Pancreas (tissue), 10 donors: ENCODE results near the gene RGL1. TPM values are rescaled to one million over a fixed set of nuclear protein-coding genes. Genes with fewer than 3 reads are reported as not detected.

Experiments used
- ATAC-seq, 4 donors: fragments of 200-7000 bp; cut with Tn5 transposase; one replicate each; pipeline versions ENCODE4 v1.8.0 to v1.9.1; 2020; ENCODE audit warnings: mild to moderate bottlenecking in 4 of 4, moderate library complexity in 4 of 4
- DNase-seq, 6 donors: peaks; one replicate each; pipeline ENCODE4 v3.0.0-alpha.2; 2020
- FAIRE-seq: peaks from 2 replicates; lab custom pipeline; 2012; peaks lifted over from hg19 to GRCh38; lab: Jason Lieb, UNC
- H3K27ac ChIP-seq, 4 donors: fragments of 200-600 bp; sonication (generic); 1 replicate in 3 of 4; 2 replicates in 1 of 4; pipeline versions ENCODE4 v1.5.0 to v1.8.0; 2020
- H3K27me3 ChIP-seq, 4 donors: fragments of 200-600 bp; one replicate each; pipeline ENCODE4 v1.8.0; 2021
- H3K36me3 ChIP-seq, 3 donors: fragments of 200-600 bp; sonication (generic) in 1 of 3; one replicate each; pipeline versions ENCODE4 v1.5.0 to v1.8.0; 2020 to 2021
- H3K4me1 ChIP-seq, 3 donors: fragments of 200-600 bp; one replicate each; pipeline ENCODE4 v1.8.0; 2021
- H3K4me3 ChIP-seq, 4 donors: fragments of 200-600 bp; sonication (generic) in 2 of 4; one replicate each; pipeline versions ENCODE4 v1.5.0 to v1.8.0; 2020 to 2021
- H3K9me3 ChIP-seq, 4 donors: fragments of 200-600 bp; one replicate each; pipeline ENCODE4 v1.8.0; 2021
- WGBS, 2 donors: extraction: QIAGEN DNeasy Blood & Tissue Kit; methylation state at CpG; one replicate each; pipeline ENCODE4 v1.1.7; 2013; 5-methylcytosine and 5-hydroxymethylcytosine counted together
- intact Hi-C, 3 donors: fragments of 100-400 bp; cut with DNase I; formaldehyde crosslinking; loops; one replicate each; pipeline versions ENCODE4 v1.11.1 to v1.14.2; 2022
- polyA plus RNA-seq, 2 donors: library from polyadenylated mRNA; stranded (reverse); fragments of 200-250 nt; gene quantifications; one replicate each; pipeline ENCODE4 v1.2.3, GENCODE V29; 2013
- total RNA-seq, 6 donors: library from RNA; stranded (reverse); fragmentation: NEBNext Ultra II Directional in 4 of 6; extraction: Animal tissue kit (Norgen Biotek cat#: 25700) in 4 of 6; gene quantifications; one replicate each; pipeline versions ENCODE4 v1.2.1 to v1.2.4, GENCODE V29; 2021 to 2023
- TF ChIP-seq, protein P1 (sequence below), 4 donors: fragments of 200-600 bp; sonication (generic) in 3 of 4; IDR thresholded peaks; one replicate each; pipeline versions ENCODE4 v1.5.0 to v1.8.0; 2021; ENCODE audit warnings: antibody characterized with exemption in 4 of 4
- donor health status: healthy with polysubstance abuse.
- donor health status: DM: no; HTN: no; CAD: no; lungs with moderate emphysema.
- donor health status: DM: no; HTN: no; CAD: no.
- donor health status: control.
- donor health status: control.
- donor health status: Bipolar disorder and iron deficiency.
- donor health status: DM: yes; HTN: yes; CAD: no.
- donor health status: DM: no; HTN: no; CAD: no.
- donor health status: DM: no; HTN: no; CAD: no.
- donor health status: DM: yes; HTN: yes; CAD: no.

Gene RGL1
- total and polyA plus RNA-seq, 8 donors = 2.8 to 9.1 (median 5.0) TPM

DNA sequence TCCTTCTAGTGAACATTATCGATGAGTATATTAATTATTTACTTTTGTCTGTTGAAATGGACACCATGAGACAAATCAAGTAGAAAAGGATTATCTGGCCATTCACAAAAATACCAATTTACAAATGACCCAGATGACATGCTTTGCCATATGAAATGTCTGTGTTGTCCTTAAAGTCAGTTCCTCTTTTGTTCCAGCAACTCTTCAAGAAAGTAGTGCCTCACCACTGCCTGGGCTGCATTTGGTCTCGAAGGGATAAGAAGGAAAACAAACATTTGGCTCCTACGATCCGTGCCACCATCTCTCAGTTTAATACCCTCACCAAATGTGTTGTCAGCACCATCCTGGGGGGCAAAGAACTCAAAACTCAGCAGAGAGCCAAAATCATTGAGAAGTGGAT, 79.6 kb downstream of the RGL1 start:
- Histone ChIP-seq H3K4me1 (peaks cover 0 to 11% (median 4%) of the 10 kb centered on the region in 3 donors), H3K9me3 (no peaks in the 10 kb centered on the region), H3K4me3 (no peak overlapping the region), H3K27me3 (no peaks in the 10 kb centered on the region), H3K36me3 (no peaks in the 10 kb centered on the region), H3K27ac (no peak overlapping the region)
- DNase-seq = no peak
- 74 to 86% methylated on average over 4 of the region's 4 CpGs for WGBS, 2 donors
- TF ChIP-seq, protein P1, sequence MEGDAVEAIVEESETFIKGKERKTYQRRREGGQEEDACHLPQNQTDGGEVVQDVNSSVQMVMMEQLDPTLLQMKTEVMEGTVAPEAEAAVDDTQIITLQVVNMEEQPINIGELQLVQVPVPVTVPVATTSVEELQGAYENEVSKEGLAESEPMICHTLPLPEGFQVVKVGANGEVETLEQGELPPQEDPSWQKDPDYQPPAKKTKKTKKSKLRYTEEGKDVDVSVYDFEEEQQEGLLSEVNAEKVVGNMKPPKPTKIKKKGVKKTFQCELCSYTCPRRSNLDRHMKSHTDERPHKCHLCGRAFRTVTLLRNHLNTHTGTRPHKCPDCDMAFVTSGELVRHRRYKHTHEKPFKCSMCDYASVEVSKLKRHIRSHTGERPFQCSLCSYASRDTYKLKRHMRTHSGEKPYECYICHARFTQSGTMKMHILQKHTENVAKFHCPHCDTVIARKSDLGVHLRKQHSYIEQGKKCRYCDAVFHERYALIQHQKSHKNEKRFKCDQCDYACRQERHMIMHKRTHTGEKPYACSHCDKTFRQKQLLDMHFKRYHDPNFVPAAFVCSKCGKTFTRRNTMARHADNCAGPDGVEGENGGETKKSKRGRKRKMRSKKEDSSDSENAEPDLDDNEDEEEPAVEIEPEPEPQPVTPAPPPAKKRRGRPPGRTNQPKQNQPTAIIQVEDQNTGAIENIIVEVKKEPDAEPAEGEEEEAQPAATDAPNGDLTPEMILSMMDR (IDR thresholded peaks at IDR 0.05) = no peak
- intact Hi-C loops = no loop called here
- no peak for FAIRE-seq
- no peak for ATAC-seq

GRCh38 chr1:183885142-183885735, 80.3 kb downstream of the RGL1 start:
- Histone ChIP-seq H3K4me3 (no peak overlapping the region), H3K27me3 (no peaks in the 10 kb centered on the region), H3K27ac (no peak overlapping the region), H3K36me3 (no peaks in the 10 kb centered on the region), H3K4me1 (peaks cover 0 to 11% (median 4%) of the 10 kb centered on the region in 3 donors), H3K9me3 (no peaks in the 10 kb centered on the region)
- no peak for FAIRE-seq
- no peak for ATAC-seq
- 68 to 76% methylated on average over 1 of the region's 1 CpG for WGBS, 2 donors
- intact Hi-C loops = no loop called here
- TF ChIP-seq, protein P1 (IDR thresholded peaks at IDR 0.05) = no peak
- DNase-seq = no peak

DNA sequence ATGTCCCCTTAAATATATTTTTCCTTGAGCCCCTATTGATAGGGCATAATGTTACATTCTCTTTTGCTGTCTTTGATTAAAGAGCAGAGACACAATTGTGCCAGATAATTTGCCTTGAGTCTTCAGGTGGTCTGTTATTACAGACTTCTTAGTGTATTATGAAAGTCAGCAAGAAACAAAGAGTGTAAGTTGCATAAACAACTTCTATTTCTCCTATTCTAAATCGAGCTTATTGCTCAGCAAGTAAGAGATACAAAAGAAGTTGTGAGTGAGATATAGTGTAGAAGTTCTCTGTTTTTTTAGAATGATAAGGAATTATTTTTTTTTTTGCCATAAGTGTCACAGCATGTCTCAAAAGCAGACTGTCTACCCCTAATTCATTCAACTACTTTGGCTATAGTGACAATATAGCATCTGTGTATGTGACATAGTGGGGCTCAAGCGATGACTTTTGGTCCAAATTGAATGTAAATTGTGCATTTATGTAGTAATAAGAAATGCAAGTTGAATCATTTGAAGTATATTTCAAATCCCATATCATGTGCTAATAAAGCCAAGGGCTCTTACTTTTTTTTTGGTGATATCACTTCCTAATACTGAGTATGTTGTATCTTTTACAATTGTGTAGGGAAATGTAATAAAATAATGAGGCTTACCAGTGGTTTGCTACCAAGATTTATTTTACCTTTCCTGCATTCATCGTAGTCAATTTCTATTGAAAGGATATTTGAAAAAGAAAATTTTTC, 81.3 kb downstream of the RGL1 start:
- DNase-seq = no peak
- Histone ChIP-seq H3K36me3 (no peaks in the 10 kb centered on the region), H3K9me3 (no peaks in the 10 kb centered on the region), H3K27me3 (no peaks in the 10 kb centered on the region), H3K4me3 (no peak overlapping the region), H3K27ac (no peak overlapping the region), H3K4me1 (peaks cover 0 to 11% (median 4%) of the 10 kb centered on the region in 3 donors)
- 71 to 87% methylated on average over 3 of the region's 3 CpGs for WGBS, 2 donors
- FAIRE-seq = no peak
- intact Hi-C loops = no loop called here
- TF ChIP-seq, protein P1 (IDR thresholded peaks at IDR 0.05) = no peak
- no peak for ATAC-seq

DNA sequence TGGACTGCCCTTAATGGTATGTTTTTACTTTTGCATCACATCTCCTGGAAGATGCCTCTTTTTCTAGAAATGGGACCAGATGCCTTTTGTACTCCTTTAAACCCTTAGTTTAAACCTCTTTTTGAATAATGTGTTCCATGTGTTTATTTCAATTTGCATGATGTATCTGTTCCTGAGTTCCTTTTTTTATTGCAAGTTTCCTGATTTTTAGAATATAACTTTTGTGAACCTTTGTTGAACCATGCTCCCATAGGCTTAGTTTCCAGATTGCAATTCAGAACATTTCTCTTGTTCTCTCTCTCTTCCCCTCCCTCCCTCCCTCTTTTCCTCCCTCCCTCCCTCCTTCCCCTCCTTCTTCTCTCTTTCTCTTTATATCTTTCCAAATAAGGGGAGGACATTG, 81.9 kb downstream of the RGL1 start:
- H3K27me3 ChIP-seq = no peaks in the 10 kb centered on the region
- no peaks in the 10 kb centered on the region for H3K9me3 ChIP-seq
- intact Hi-C loops = no loop called here
- FAIRE-seq (no peak), DNase-seq (no peak), ATAC-seq (no peak)
- TF ChIP-seq, protein P1 (IDR thresholded peaks at IDR 0.05) = no peak
- H3K36me3 ChIP-seq = peaks cover 0 to 1% (median 0%) of the 10 kb centered on the region in 3 donors
- H3K27ac ChIP-seq = no peak overlapping the region
- peaks cover 0 to 8% (median 2%) of the 10 kb centered on the region in 3 donors for H3K4me1 ChIP-seq
- no peak overlapping the region for H3K4me3 ChIP-seq
